HL-60 (cell line): ENCODE results near the gene NAT8L.

Experiments
- POLR2AphosphoS5 ChIP-seq: IDR thresholded peaks from 2 replicates; pipeline ENCODE4 v1.6.1; 2012; ENCODE audit warnings: low read depth
- TF ChIP-seq, protein P1 (sequence below): IDR thresholded peaks from one replicate; pipeline ENCODE4 v1.5.1; 2011; ENCODE audit warnings: low read length, control low read depth, inconsistent platforms; ENCODE audit not compliant: insufficient read depth

DNA sequence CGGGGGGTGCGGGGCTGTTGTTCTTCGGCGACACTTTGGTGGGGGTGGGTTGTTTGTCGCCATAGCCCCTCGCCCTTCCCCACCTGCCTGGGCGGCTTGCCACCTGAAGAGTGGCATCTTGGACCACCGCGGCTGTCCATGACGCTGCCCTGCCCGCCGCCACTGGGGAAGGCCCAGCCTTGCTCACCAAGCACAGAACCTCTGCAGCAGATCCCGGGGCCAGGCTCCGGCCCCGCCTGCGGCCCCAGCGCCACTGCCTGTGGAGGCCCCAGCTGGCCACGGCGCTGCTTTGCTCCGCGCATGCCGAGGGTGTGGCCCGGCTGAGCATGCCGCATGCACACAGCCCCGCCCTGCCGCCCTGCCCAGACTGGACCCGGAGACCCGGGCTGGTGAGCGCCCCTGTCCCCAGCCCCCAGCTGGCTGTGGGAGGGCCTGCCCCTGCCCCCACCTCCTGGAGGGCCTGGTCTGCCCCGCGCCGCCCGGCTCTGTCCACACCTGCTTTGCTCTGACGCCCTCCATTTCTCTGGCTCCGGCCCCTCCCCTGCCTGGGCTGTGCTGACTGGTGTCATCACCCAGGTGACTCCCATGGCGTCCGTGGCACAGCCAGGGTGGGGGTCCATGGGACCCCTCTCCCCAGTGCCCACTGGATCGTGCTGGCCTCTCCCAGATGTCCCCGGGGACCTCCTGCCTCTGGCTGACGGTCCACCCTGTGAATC is 5.3 kb downstream of the NAT8L start:
- TF ChIP-seq, protein P1, sequence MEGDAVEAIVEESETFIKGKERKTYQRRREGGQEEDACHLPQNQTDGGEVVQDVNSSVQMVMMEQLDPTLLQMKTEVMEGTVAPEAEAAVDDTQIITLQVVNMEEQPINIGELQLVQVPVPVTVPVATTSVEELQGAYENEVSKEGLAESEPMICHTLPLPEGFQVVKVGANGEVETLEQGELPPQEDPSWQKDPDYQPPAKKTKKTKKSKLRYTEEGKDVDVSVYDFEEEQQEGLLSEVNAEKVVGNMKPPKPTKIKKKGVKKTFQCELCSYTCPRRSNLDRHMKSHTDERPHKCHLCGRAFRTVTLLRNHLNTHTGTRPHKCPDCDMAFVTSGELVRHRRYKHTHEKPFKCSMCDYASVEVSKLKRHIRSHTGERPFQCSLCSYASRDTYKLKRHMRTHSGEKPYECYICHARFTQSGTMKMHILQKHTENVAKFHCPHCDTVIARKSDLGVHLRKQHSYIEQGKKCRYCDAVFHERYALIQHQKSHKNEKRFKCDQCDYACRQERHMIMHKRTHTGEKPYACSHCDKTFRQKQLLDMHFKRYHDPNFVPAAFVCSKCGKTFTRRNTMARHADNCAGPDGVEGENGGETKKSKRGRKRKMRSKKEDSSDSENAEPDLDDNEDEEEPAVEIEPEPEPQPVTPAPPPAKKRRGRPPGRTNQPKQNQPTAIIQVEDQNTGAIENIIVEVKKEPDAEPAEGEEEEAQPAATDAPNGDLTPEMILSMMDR = no peak
- TF ChIP-seq POLR2AphosphoS5 = no peak
